Activated CD4-positive, alpha-beta memory T cell treated with anti-CD3 and anti-CD28 coated beads for 36 hours (primary cell): ENCODE measurements around the gene PTPRM. TPM values are rescaled to one million over a fixed set of nuclear protein-coding genes. Genes with fewer than 3 reads are reported as not detected.

ENCODE experiments used
- CTCF ChIA-PET: fragments of 350-600 bp; sonication (Branson Sonifier 250); formaldehyde crosslinking; loops from one replicate; lab custom pipeline; 2021; ENCODE audit warnings: antibody characterized with exemption, inconsistent platforms; lab: Charles Lee
- POLR2A ChIA-PET: fragments of 350-600 bp; sonication (Branson Sonifier 250); formaldehyde crosslinking; loops from one replicate; lab custom pipeline; 2021; ENCODE audit warnings: antibody characterized with exemption; lab: Charles Lee
- DNase-seq: peaks from one replicate; pipeline ENCODE4 v3.0.0-alpha.2; 2020
- H3K27ac Mint-ChIP-seq: one replicate; pipeline ENCODE4 v1.8.0; 2021; ENCODE audit warnings: mixed read lengths
- H3K27me3 Mint-ChIP-seq: one replicate; pipeline ENCODE4 v1.8.0; 2021; ENCODE audit warnings: mixed read lengths
- H3K36me3 Mint-ChIP-seq: one replicate; pipeline ENCODE4 v1.8.0; 2021; ENCODE audit warnings: mixed read lengths
- H3K4me1 Mint-ChIP-seq: one replicate; pipeline ENCODE4 v1.8.0; 2021; ENCODE audit warnings: low read depth, mixed read lengths
- H3K4me3 Mint-ChIP-seq: one replicate; pipeline ENCODE4 v1.8.0; 2021; ENCODE audit warnings: mild to moderate bottlenecking, mixed read lengths
- H3K9me3 Mint-ChIP-seq: one replicate; pipeline ENCODE4 v1.8.0; 2021; ENCODE audit warnings: mixed read lengths
- intact Hi-C: fragments of 100-400 bp; cut with micrococcal nuclease; formaldehyde crosslinking; loops from one replicate; pipeline ENCODE4 v1.15.1; 2023
- total RNA-seq, 2 experiments: library from RNA; stranded (reverse); gene quantifications; one replicate each; pipeline ENCODE4 v1.2.3, GENCODE V29; 2021

The PTPRM gene
- total RNA-seq, 2 experiments from 2014 or later = 7.0 to 8.6 TPM

DNA sequence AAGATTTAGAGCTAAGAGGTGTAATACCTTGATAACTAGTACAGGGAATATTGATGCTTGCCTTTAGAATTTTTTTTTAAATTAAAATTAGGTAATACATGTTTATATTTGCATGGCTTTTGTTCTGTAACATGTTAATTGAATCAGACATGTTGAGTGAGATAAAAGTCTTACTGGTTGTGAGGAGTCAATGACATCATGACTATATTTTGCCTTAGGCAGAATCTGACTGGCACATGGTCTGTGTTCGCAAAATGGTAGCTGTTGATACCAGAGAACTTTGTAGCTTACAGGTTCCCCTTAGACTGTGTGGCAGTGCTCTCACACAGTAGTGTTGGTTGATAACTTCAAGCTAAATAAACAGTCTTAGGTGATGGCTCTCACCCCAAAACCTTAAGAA lies 199.7 kb downstream of the PTPRM start:
- Mint-ChIP-seq H3K27me3 (no peaks in the 10 kb centered on the region), H3K27ac (no peak overlapping the region), H3K9me3 (no peaks in the 10 kb centered on the region), H3K36me3 (no peaks in the 10 kb centered on the region), H3K4me1 (no peaks in the 10 kb centered on the region), H3K4me3 (no peak overlapping the region)
- intact Hi-C loops = no loop called here
- no peak for DNase-seq
- POLR2A ChIA-PET = no interaction called here
- CTCF ChIA-PET = no interaction called here

DNA sequence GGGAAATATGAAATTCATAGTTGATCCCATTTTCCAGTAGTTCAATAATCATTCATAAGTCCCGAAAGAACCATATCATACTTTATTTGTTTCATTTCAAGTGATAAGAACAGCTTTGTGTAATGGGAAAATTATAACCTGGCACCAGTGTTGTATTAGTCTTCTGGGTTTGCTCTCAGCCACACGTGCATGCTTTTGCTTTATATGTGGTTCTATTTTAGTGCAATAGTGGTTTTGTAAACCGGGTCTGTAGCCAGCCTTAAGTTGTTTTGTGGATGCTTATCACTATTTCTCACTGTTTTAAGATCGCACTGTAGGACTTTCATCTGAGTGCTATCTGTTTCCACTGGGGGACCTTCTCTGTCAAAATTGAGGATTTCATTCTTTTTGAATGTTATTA lies 203.8 kb downstream of the PTPRM start:
- no peaks in the 10 kb centered on the region for H3K4me1 Mint-ChIP-seq
- intact Hi-C loops = no loop called here
- no peak overlapping the region for H3K4me3 Mint-ChIP-seq
- no peak overlapping the region for H3K27ac Mint-ChIP-seq
- no peak for DNase-seq
- H3K9me3 Mint-ChIP-seq = no peaks in the 10 kb centered on the region
- ChIA-PET POLR2A (no interaction called here), CTCF (no interaction called here)
- no peaks in the 10 kb centered on the region for H3K36me3 Mint-ChIP-seq
- no peaks in the 10 kb centered on the region for H3K27me3 Mint-ChIP-seq

DNA sequence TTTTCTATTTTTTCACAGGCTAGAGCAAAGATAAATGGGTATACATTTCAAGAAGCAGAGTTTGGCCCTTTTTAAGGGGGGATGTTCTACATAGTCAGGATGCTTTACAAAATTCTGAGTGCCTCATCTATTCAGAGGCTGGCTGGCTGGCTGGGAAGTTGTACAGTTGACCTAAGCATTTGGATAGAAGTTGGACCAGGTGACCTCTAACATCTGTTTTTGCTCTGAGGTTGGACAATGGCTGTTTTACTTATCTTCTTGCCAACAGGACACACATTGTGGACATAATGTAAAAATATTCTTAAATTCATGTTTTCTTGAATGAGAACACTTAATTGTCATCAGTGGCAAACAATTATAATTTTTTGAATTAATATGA lies 205.4 kb downstream of the PTPRM start:
- Mint-ChIP-seq H3K4me1 (no peaks in the 10 kb centered on the region), H3K36me3 (no peaks in the 10 kb centered on the region), H3K27ac (no peak overlapping the region), H3K27me3 (no peaks in the 10 kb centered on the region), H3K9me3 (no peaks in the 10 kb centered on the region), H3K4me3 (no peak overlapping the region)
- no peak for DNase-seq
- intact Hi-C loops = no loop called here
- ChIA-PET CTCF (no interaction called here), POLR2A (no interaction called here)

DNA sequence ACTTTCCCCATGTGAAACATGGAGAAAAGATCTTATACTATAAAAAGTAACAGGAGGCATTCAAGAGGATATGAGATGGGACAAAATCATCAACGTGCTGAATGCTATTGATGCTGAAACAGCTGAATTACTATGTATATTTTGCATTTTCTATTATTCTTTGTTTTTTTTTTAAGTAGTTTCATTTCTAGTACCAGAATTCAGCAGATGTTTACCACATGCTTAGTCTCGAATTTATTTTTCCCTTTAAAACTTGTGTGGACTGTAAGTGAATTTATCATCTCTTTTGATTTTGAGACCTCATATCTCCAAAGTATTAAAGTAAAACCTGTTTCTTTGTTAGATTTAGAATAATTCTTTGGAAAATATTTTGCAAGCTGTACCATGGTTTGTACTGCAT lies 205.8 kb downstream of the PTPRM start:
- Mint-ChIP-seq H3K4me1 (no peaks in the 10 kb centered on the region), H3K9me3 (no peaks in the 10 kb centered on the region), H3K27ac (no peak overlapping the region), H3K27me3 (no peaks in the 10 kb centered on the region), H3K36me3 (no peaks in the 10 kb centered on the region), H3K4me3 (no peak overlapping the region)
- DNase-seq = no peak
- intact Hi-C loops = no loop called here
- POLR2A ChIA-PET = no interaction called here
- CTCF ChIA-PET = no interaction called here

DNA sequence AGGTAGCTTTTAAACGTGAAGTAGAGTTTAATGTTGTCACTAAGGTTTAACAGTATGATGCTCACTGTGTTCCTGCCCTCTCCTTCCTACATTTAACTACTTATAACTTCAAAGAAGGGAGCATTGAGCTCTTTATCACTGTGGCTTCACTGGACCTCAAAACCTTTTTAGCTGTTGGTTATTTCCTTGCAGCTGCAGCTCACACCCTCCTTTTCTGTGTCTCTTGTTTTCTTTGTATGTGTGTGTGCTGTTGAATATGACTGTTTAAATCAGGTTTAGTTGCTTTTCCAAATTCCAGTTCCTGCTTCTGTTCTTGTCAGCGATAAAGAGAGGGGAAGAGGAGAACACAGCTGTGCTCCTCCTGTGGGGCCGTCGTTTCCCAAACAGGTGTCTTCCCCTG lies 208.0 kb downstream of the PTPRM start:
- Mint-ChIP-seq H3K27ac (no peak overlapping the region), H3K9me3 (no peaks in the 10 kb centered on the region), H3K36me3 (no peaks in the 10 kb centered on the region), H3K4me1 (no peaks in the 10 kb centered on the region), H3K4me3 (no peak overlapping the region), H3K27me3 (no peaks in the 10 kb centered on the region)
- ChIA-PET CTCF (no interaction called here), POLR2A (no interaction called here)
- DNase-seq = no peak
- intact Hi-C loops = no loop called here

DNA sequence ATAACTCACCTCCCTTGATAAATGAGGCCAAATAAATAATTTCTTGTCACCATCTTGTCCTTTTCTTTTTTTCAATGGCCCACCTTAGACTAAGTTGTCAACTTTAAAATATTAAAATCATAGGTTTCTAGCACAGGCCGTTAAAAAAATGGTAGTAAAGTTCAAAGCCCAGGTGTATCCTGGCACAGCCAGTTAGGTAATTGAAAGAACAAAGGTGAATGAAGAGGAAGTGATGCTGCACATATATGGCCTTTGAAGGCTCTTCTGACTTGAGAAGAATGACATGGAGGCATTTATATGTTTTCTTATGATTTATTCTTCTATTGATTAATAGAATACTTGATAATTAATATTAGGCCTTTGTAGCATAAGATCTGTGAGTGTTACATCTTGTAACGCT lies 208.7 kb downstream of the PTPRM start:
- intact Hi-C loops = no loop called here
- Mint-ChIP-seq H3K27ac (no peak overlapping the region), H3K4me1 (no peaks in the 10 kb centered on the region)

DNA sequence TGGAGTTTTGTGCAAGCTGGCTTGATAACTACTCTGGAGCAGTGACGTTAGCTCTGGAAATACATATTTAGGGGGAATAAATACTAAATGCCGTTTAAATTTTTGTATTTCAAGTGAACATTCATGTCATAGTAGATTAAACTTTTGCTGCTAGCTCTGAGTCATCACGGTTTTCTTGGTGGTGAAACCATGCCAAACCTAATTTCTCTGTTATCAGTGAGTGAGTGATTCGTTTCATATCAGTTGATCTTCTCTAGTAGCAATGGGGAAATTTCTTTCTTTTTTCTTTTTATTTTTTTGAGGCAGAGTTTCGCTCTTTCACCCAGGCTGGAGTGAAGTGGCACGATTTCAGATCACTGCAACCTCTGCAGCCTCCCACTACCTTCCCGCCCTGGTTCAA lies 211.1 kb downstream of the PTPRM start:
- H3K27me3 Mint-ChIP-seq = no peaks in the 10 kb centered on the region
- ChIA-PET CTCF (no interaction called here), POLR2A (no interaction called here)
- H3K9me3 Mint-ChIP-seq = no peaks in the 10 kb centered on the region
- no peak overlapping the region for H3K4me3 Mint-ChIP-seq
- H3K4me1 Mint-ChIP-seq = no peaks in the 10 kb centered on the region
- no peak for DNase-seq
- no peaks in the 10 kb centered on the region for H3K36me3 Mint-ChIP-seq
- intact Hi-C loops = no loop called here
- no peak overlapping the region for H3K27ac Mint-ChIP-seq

More for the DNA sequence above, 208.7 kb downstream of the PTPRM start:
- no peak for DNase-seq
- ChIA-PET POLR2A (no interaction called here), CTCF (no interaction called here)
- H3K36me3 Mint-ChIP-seq = no peaks in the 10 kb centered on the region
- no peaks in the 10 kb centered on the region for H3K27me3 Mint-ChIP-seq
- no peaks in the 10 kb centered on the region for H3K9me3 Mint-ChIP-seq
- H3K4me3 Mint-ChIP-seq = no peak overlapping the region

DNA sequence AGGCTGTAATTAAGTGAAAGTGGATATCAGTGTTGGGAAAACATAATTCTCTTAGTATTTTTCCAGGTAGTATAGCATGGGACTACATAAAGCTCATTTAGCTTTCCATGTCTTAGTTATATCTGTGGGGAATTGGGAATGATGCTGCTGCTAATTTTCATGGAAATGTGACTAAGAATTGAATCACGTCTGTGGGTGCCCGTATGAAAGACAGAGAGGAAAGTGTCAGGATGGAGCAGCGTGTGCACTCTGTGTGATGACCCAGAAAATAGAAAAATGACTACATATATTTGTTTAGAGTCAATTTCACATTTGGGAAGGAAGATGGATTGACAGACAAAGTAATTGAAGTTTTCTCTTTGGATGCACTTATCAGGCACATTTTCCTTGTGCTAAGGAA lies 212.1 kb downstream of the PTPRM start:
- ChIA-PET POLR2A (no interaction called here), CTCF (no interaction called here)
- Mint-ChIP-seq H3K4me1 (no peaks in the 10 kb centered on the region), H3K9me3 (no peaks in the 10 kb centered on the region), H3K27me3 (no peaks in the 10 kb centered on the region), H3K36me3 (no peaks in the 10 kb centered on the region), H3K4me3 (no peak overlapping the region), H3K27ac (no peak overlapping the region)
- intact Hi-C loops = no loop called here
- DNase-seq = no peak

DNA sequence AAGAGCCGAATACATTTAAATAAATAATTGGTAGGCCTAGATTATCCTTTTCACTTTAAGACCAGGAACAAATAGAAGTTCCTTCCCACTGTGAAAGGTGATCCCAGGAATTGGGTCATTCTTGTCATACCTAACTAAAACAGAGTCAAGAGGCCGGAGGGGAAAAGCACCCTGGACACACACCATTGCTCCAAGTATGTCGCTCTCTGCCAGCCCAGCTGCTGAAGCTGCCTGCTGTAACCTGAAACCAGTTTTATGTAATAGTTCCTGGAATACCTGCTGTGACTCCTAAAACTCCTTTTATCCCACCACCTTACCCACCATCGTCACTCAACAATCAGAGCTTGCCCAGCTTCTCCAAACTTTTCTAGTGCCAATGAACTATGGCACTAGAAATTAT lies 217.1 kb downstream of the PTPRM start:
- H3K36me3 Mint-ChIP-seq = no peaks in the 10 kb centered on the region
- no peak overlapping the region for H3K27ac Mint-ChIP-seq
- intact Hi-C loops = no loop called here
- no peaks in the 10 kb centered on the region for H3K27me3 Mint-ChIP-seq
- no peak overlapping the region for H3K4me3 Mint-ChIP-seq
- CTCF ChIA-PET = no interaction called here
- no peak for DNase-seq
- POLR2A ChIA-PET = no interaction called here
- no peaks in the 10 kb centered on the region for H3K4me1 Mint-ChIP-seq
- no peaks in the 10 kb centered on the region for H3K9me3 Mint-ChIP-seq

DNA sequence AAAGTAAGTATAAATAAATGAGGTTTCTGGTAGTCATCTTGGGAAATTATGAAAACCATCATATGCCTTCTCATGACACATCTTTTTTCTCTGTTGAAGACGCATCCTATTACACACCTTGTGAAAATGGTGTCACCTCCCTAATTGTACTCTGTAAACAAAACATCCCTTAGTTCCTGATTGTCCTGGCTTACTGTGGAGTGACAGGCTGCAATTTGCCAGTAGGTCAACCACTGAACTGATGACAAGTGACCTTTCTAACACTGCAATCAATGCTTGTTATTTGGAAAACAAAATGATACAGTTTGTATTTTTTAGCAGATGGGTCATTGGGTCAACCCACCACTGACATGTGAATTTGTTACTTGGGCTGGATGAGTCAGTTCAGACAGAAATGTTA lies 219.5 kb downstream of the PTPRM start:
- Mint-ChIP-seq H3K27ac (no peak overlapping the region), H3K36me3 (no peaks in the 10 kb centered on the region), H3K27me3 (no peaks in the 10 kb centered on the region), H3K4me1 (no peaks in the 10 kb centered on the region), H3K9me3 (no peaks in the 10 kb centered on the region), H3K4me3 (no peak overlapping the region)
- POLR2A ChIA-PET = no interaction called here
- CTCF ChIA-PET = no interaction called here
- DNase-seq = no peak
- intact Hi-C loops = no loop called here

DNA sequence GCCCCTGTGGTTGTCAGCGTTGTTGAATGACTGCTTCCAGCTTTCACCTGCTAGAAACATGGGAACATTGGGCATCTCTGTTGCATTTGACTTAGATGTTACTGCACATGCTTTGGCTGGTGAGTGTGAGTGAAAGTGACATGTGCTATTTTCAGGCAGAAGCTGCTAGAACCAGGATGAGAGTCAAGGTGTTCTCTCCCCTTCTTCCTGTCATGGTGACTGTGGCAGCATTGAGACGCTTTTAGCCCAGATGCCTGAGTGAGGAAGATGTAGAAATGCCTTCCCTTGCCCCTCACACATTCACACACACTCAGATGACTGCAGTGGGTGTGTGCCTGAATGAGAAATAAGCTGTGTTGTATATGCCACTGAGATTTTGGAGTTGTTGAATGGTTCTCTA lies 220.2 kb downstream of the PTPRM start:
- Mint-ChIP-seq H3K27me3 (no peaks in the 10 kb centered on the region), H3K9me3 (no peaks in the 10 kb centered on the region), H3K4me3 (no peak overlapping the region), H3K36me3 (no peaks in the 10 kb centered on the region), H3K27ac (no peak overlapping the region), H3K4me1 (no peaks in the 10 kb centered on the region)
- DNase-seq = no peak
- ChIA-PET CTCF (no interaction called here), POLR2A (no interaction called here)
- intact Hi-C loops = no loop called here

DNA sequence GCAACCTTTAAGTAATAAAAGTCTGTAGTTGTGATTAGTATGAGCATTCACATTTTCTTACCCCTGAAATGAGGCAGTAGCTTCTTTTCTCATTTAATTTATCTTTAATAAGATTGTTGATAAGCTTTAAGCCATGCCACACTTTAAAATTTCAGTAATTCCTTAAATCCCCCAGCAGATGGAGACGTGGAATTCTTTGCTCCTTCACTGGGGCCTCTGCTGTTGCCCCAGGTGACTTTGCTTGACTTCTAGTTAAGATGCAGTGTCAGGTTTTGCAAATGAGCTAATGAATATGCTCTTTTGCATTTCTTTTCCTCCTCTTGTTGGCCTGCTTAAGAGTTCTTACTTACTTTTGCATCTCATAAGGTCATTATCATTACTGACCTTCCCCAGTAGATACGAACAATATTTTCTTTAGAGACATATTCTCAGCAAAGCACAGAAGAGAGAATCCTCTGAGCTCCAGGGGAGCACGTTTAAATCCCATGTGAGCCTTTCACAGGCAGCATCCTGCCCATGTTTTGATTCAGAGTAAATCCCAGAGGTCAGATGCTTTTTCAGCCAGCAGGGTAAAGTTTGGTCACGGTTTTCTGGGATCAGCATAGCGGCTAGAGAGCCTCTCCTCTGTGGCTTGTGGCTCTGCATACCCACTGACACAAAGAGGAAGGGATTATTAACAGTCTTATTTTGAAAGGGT lies 222.9 kb downstream of the PTPRM start:
- no peaks in the 10 kb centered on the region for H3K27me3 Mint-ChIP-seq
- no peaks in the 10 kb centered on the region for H3K9me3 Mint-ChIP-seq
- no peak overlapping the region for H3K27ac Mint-ChIP-seq
- POLR2A ChIA-PET = no interaction called here
- H3K36me3 Mint-ChIP-seq = no peaks in the 10 kb centered on the region
- DNase-seq = no peak
- H3K4me3 Mint-ChIP-seq = no peak overlapping the region
- no peaks in the 10 kb centered on the region for H3K4me1 Mint-ChIP-seq
- CTCF ChIA-PET = interaction anchor here (0.8 to 1.0 kb wide), 2 partner anchors 28 to 189 kb away, joined by 3 read pairs; no protein-coding TSS in a partner anchor
- intact Hi-C loops = no loop called here

DNA sequence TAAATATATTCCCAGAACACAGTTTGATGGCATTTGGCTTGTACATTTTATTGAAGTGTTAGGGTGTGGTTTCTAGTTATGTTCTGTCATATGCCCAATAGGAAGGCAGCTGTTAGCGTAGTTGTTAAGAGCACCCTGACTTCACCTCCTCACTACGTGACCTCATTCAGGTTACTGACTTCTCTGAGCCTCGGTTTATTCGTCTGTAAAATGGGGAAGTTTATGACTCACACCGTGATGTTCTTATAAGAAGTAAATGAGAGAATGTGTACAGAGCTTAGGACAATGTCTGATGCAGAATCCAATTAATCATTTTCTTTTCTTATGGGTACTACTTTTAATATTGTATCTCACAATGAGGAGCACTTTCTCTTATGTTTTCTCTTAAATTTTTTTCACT lies 226.0 kb downstream of the PTPRM start:
- ChIA-PET POLR2A (interaction anchor here (0.6 kb wide), 1 partner anchor 392 kb away, joined by 3 read pairs; no protein-coding TSS in a partner anchor), CTCF (interaction anchor here (0.6 kb wide), 1 partner anchor 300 kb away, joined by 3 read pairs; no protein-coding TSS in a partner anchor)
- H3K27me3 Mint-ChIP-seq = no peaks in the 10 kb centered on the region

More for the DNA sequence above, 226.0 kb downstream of the PTPRM start:
- DNase-seq = no peak
- Mint-ChIP-seq H3K4me1 (no peaks in the 10 kb centered on the region), H3K4me3 (no peak overlapping the region), H3K27ac (no peak overlapping the region), H3K36me3 (no peaks in the 10 kb centered on the region), H3K9me3 (no peaks in the 10 kb centered on the region)
- intact Hi-C loops = no loop called here
